Measurements from ENCODE around the gene SLC22A2. TPM values are rescaled to one million over a fixed set of nuclear protein-coding genes. Genes with fewer than 3 reads are reported as not detected.

SLC22A2 gene
- polyA plus RNA-seq, 1 donor (not counting 4 experiments of a cell fraction or from before 2014, with no cell fraction given), result not detected

DNA sequence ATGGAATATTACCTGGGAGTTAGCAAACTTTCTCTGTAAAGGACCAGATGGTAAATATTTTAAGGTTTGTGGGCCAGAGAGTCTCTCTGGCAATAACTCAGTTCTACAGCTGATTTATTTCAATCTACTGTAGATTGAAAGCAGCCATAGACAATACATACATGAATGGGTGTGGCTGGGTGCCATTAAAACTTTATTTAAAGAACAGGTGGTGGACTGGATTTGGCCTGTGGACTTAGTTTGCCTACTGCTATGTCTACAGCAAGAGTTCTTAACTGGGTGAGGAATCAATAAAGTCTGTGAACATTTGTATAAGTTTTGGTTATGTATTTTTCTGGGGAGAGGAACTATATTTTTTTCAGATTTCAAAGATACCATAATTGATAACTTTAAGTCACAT lies 55.1 kb downstream of the SLC22A2 start:
- H3K27ac ChIP-seq (ENCODE audit: control insufficient read depth, insufficient read depth, low read length), result no peak overlapping the region
- H4K20me1 ChIP-seq (ENCODE audit: control insufficient read depth, extremely low read depth, insufficient read depth, low read length), result no peaks in the 10 kb centered on the region
- dilution Hi-C loops (cut with MboI; ENCODE audit: extremely low pct_ligation_motif_present, low sequenced_read_pairs), result no loop called here
- FAIRE-seq (no peak), DNase-seq (ENCODE audit: low read depth, low spot score) (no peak)
- no peaks in the 10 kb centered on the region for H3K9me3 ChIP-seq (ENCODE audit: control insufficient read depth, low read depth, low read length)
- no peaks in the 10 kb centered on the region for H3K36me3 ChIP-seq (ENCODE audit: control insufficient read depth in 2 of 2, extremely low read depth in 1 of 2, insufficient read depth in 2 of 2, low read length in 2 of 2)
- no peaks in the 10 kb centered on the region for H3K27me3 ChIP-seq (ENCODE audit: control insufficient read depth, extremely low read depth, insufficient read depth, low read length)
- H3K9ac ChIP-seq (ENCODE audit: control insufficient read depth, extremely low read depth, insufficient read depth, low read length), result no peak overlapping the region
- H3K4me3 ChIP-seq (ENCODE audit: control insufficient read depth in 2 of 3, extremely low read depth in 1 of 3, insufficient read depth in 2 of 3, low read depth in 1 of 3, low read length in 3 of 3), result no peak overlapping the region
- H2AFZ ChIP-seq (ENCODE audit: control insufficient read depth, low read length), result no peak overlapping the region
- H3K4me1 ChIP-seq (ENCODE audit: control insufficient read depth, extremely low read depth, insufficient read depth, low read length), result no peaks in the 10 kb centered on the region
- no peak for TF ChIP-seq EZH2 (IDR thresholded peaks at IDR 0.05; ENCODE audit: low read length)
- TF ChIP-seq, protein P1, sequence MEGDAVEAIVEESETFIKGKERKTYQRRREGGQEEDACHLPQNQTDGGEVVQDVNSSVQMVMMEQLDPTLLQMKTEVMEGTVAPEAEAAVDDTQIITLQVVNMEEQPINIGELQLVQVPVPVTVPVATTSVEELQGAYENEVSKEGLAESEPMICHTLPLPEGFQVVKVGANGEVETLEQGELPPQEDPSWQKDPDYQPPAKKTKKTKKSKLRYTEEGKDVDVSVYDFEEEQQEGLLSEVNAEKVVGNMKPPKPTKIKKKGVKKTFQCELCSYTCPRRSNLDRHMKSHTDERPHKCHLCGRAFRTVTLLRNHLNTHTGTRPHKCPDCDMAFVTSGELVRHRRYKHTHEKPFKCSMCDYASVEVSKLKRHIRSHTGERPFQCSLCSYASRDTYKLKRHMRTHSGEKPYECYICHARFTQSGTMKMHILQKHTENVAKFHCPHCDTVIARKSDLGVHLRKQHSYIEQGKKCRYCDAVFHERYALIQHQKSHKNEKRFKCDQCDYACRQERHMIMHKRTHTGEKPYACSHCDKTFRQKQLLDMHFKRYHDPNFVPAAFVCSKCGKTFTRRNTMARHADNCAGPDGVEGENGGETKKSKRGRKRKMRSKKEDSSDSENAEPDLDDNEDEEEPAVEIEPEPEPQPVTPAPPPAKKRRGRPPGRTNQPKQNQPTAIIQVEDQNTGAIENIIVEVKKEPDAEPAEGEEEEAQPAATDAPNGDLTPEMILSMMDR (optimal IDR thresholded peaks at IDR 0.05 in 1 of 3, IDR thresholded peaks at IDR 0.05 in 1 of 3, conservative IDR thresholded peaks at IDR 0.05 in 1 of 3; ENCODE audit: extremely low read depth in 1 of 3, insufficient read depth in 2 of 3, low read length in 3 of 3), result no peak
- no peaks in the 10 kb centered on the region for H3K79me2 ChIP-seq (ENCODE audit: control insufficient read depth, insufficient read depth, low read length)
- no peaks in the 10 kb centered on the region for H3K9me1 ChIP-seq (ENCODE audit: control insufficient read depth, extremely low read depth, insufficient read depth, low read length)
- no peak overlapping the region for H3K4me2 ChIP-seq (ENCODE audit: control insufficient read depth, extremely low read depth, insufficient read depth, low read depth, low read length)

DNA sequence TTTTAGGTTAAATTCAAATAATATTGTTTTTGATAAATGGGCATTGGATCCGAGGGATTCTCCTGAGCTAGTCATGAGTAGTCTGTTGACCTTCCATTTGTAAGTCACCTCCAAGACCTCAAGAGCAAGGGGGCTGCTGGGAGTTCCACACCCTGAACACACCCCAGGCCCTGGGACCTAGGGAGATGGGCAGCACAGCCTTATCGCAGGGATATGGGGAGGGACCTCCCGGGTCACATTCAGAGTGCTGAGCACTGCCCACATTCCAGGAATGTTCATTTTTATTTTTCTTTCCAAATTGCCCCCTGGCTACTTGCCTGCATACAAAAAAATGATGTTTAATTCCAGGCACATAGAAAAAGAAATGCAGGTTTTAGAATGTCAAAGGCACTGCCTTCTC lies 55.5 kb downstream of the SLC22A2 start:
- Histone ChIP-seq H3K4me3 (ENCODE audit: control insufficient read depth in 2 of 3, extremely low read depth in 1 of 3, insufficient read depth in 2 of 3, low read depth in 1 of 3, low read length in 3 of 3) (no peak overlapping the region), H3K27me3 (ENCODE audit: control insufficient read depth, extremely low read depth, insufficient read depth, low read length) (no peaks in the 10 kb centered on the region), H3K9ac (ENCODE audit: control insufficient read depth, extremely low read depth, insufficient read depth, low read length) (no peak overlapping the region), H4K20me1 (ENCODE audit: control insufficient read depth, extremely low read depth, insufficient read depth, low read length) (no peaks in the 10 kb centered on the region), H3K4me1 (ENCODE audit: control insufficient read depth, extremely low read depth, insufficient read depth, low read length) (no peaks in the 10 kb centered on the region), H3K9me1 (ENCODE audit: control insufficient read depth, extremely low read depth, insufficient read depth, low read length) (no peaks in the 10 kb centered on the region), H3K9me3 (ENCODE audit: control insufficient read depth, low read depth, low read length) (no peaks in the 10 kb centered on the region), H3K36me3 (ENCODE audit: control insufficient read depth in 2 of 2, extremely low read depth in 1 of 2, insufficient read depth in 2 of 2, low read length in 2 of 2) (no peaks in the 10 kb centered on the region), H3K27ac (ENCODE audit: control insufficient read depth, insufficient read depth, low read length) (no peak overlapping the region), H3K79me2 (ENCODE audit: control insufficient read depth, insufficient read depth, low read length) (no peaks in the 10 kb centered on the region), H2AFZ (ENCODE audit: control insufficient read depth, low read length) (no peak overlapping the region), H3K4me2 (ENCODE audit: control insufficient read depth, extremely low read depth, insufficient read depth, low read depth, low read length) (no peak overlapping the region)
- DNase-seq (ENCODE audit: low read depth, low spot score), result no peak
- dilution Hi-C loops (cut with MboI; ENCODE audit: extremely low pct_ligation_motif_present, low sequenced_read_pairs), result no loop called here
- no peak for TF ChIP-seq EZH2 (IDR thresholded peaks at IDR 0.05; ENCODE audit: low read length)
- TF ChIP-seq, protein P1 (optimal IDR thresholded peaks at IDR 0.05 in 1 of 3, IDR thresholded peaks at IDR 0.05 in 1 of 3, conservative IDR thresholded peaks at IDR 0.05 in 1 of 3; ENCODE audit: extremely low read depth in 1 of 3, insufficient read depth in 2 of 3, low read length in 3 of 3), result no peak
- no peak for FAIRE-seq

Data from keratinocyte (primary cell).